A549 (cell line): ENCODE results near the gene PIWIL4.

ENCODE experiments used
- CBX8 ChIP-seq: fragments of 200-600 bp; sonication (generic); IDR thresholded peaks from 2 replicates; pipeline ENCODE4 v1.6.1; 2016
- ELK1 ChIP-seq: fragments of 150-350 bp; IDR thresholded peaks from 2 replicates; pipeline ENCODE4 v1.6.1; 2014; ENCODE audit warnings: low read depth, mild to moderate bottlenecking, low read length
- EP300 ChIP-seq, 2 experiments: fragments of >200 bp; sonication (Bioruptor Twin); formaldehyde crosslinking; IDR thresholded peaks; 2 replicates in 1 of 2; 3 replicates in 1 of 2; pipeline ENCODE4 v1.6.1; 2016 to 2017
- FOXS1 ChIP-seq: fragments of 250-450 bp; sonication (Bioruptor Pico); IDR thresholded peaks from 2 replicates; pipeline ENCODE4 v1.5.0; 2020; ENCODE audit warnings: mild to moderate bottlenecking, moderate library complexity
- HOXA7 ChIP-seq: fragments of 250-450 bp; sonication (Bioruptor Pico); IDR thresholded peaks from 2 replicates; pipeline ENCODE4 v1.5.0; 2020; ENCODE audit warnings: mild to moderate bottlenecking, moderate library complexity
- JUNB ChIP-seq: fragments of >200 bp; sonication (Bioruptor Twin); formaldehyde crosslinking; IDR thresholded peaks from 2 replicates; pipeline ENCODE4 v1.6.1; 2016
- NFE2L2 ChIP-seq: fragments of 150-350 bp; conservative IDR thresholded peaks from 2 replicates; pipeline ENCODE4 v1.6.1; 2014; ENCODE audit warnings: low read length
- PHF8 ChIP-seq: fragments of 200-600 bp; sonication (generic); IDR thresholded peaks from 2 replicates; pipeline ENCODE4 v1.6.1; 2016; ENCODE audit warnings: low read depth, mild to moderate bottlenecking, antibody characterized with exemption, moderate library complexity, borderline replicate concordance
- POLR2A ChIP-seq: IDR thresholded peaks from 2 replicates; pipeline ENCODE4 v1.6.1; 2012; ENCODE audit warnings: mild to moderate bottlenecking, low read length
- RAD21 ChIP-seq, 2 experiments: fragments of >200 bp in 1 of 2; sonication (Bioruptor Twin) in 1 of 2; formaldehyde crosslinking in 1 of 2; IDR thresholded peaks in 1 of 2; conservative IDR thresholded peaks in 1 of 2; 2 replicates in 1 of 2; 3 replicates in 1 of 2; pipeline ENCODE4 v1.6.1; 2012 to 2018; ENCODE audit warnings: inconsistent platforms in 1 of 2
- RNF2 ChIP-seq: fragments of 200-600 bp; sonication (generic); IDR thresholded peaks from 2 replicates; pipeline ENCODE4 v1.6.1; 2016; ENCODE audit warnings: low read depth, mild to moderate bottlenecking, antibody characterized with exemption, moderate library complexity, borderline replicate concordance
- TF ChIP-seq, protein P1 (sequence below): fragments of >200 bp; sonication (Bioruptor Twin); formaldehyde crosslinking; IDR thresholded peaks from 3 replicates; pipeline ENCODE4 v1.5.1; 2016
- TF ChIP-seq, protein P2 (sequence below): fragments of 200-600 bp; sonication (generic); IDR thresholded peaks from 2 replicates; pipeline ENCODE4 v1.6.1; 2016; ENCODE audit warnings: antibody characterized with exemption, mild to moderate bottlenecking, moderate library complexity

DNA sequence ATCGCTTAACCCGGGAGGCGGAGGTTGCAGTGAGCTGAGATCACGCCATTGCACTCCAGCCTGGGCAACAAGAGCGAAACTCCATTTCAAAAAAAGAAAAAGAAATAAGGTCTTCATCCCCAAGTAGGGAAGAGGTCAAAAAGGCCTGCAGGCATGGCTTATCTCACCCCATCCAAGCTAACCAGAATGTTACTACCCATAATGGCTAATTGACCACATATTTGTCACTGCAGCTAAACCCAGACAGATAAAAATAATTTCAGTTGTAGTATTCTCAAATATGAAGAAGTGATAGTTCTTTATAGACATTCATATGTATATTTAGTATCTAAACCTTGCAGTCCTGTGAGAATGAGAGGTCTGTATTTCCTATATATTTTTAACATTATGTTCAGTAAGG lies 17.8 kb downstream of the PIWIL4 start:
- TF ChIP-seq PHF8 (no peak), RAD21 (conservative IDR thresholded peaks at IDR 0.05 in 1 of 2, IDR thresholded peaks at IDR 0.05 in 1 of 2) (no peak), POLR2A (no peak), ELK1 (no peak), CBX8 (no peak), HOXA7 (CRISPR knock-in tag) (no peak), FOXS1 (no peak), EP300 (IDR thresholded peaks at IDR 0.05) (no peak), JUNB (no peak), RNF2 (no peak), NFE2L2 (no peak)
- TF ChIP-seq, protein P1, sequence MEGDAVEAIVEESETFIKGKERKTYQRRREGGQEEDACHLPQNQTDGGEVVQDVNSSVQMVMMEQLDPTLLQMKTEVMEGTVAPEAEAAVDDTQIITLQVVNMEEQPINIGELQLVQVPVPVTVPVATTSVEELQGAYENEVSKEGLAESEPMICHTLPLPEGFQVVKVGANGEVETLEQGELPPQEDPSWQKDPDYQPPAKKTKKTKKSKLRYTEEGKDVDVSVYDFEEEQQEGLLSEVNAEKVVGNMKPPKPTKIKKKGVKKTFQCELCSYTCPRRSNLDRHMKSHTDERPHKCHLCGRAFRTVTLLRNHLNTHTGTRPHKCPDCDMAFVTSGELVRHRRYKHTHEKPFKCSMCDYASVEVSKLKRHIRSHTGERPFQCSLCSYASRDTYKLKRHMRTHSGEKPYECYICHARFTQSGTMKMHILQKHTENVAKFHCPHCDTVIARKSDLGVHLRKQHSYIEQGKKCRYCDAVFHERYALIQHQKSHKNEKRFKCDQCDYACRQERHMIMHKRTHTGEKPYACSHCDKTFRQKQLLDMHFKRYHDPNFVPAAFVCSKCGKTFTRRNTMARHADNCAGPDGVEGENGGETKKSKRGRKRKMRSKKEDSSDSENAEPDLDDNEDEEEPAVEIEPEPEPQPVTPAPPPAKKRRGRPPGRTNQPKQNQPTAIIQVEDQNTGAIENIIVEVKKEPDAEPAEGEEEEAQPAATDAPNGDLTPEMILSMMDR: no peak
- TF ChIP-seq, protein P2, sequence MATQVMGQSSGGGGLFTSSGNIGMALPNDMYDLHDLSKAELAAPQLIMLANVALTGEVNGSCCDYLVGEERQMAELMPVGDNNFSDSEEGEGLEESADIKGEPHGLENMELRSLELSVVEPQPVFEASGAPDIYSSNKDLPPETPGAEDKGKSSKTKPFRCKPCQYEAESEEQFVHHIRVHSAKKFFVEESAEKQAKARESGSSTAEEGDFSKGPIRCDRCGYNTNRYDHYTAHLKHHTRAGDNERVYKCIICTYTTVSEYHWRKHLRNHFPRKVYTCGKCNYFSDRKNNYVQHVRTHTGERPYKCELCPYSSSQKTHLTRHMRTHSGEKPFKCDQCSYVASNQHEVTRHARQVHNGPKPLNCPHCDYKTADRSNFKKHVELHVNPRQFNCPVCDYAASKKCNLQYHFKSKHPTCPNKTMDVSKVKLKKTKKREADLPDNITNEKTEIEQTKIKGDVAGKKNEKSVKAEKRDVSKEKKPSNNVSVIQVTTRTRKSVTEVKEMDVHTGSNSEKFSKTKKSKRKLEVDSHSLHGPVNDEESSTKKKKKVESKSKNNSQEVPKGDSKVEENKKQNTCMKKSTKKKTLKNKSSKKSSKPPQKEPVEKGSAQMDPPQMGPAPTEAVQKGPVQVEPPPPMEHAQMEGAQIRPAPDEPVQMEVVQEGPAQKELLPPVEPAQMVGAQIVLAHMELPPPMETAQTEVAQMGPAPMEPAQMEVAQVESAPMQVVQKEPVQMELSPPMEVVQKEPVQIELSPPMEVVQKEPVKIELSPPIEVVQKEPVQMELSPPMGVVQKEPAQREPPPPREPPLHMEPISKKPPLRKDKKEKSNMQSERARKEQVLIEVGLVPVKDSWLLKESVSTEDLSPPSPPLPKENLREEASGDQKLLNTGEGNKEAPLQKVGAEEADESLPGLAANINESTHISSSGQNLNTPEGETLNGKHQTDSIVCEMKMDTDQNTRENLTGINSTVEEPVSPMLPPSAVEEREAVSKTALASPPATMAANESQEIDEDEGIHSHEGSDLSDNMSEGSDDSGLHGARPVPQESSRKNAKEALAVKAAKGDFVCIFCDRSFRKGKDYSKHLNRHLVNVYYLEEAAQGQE: no peak
